WTC11 (cell line): ENCODE results near the gene LAPTM5. TPM values are rescaled to one million over a fixed set of nuclear protein-coding genes. Genes with fewer than 3 reads are reported as not detected.
A peak's percentile ranks its signal among the peaks of the same experiment; 100 is the strongest.

Source experiments
- ATAC-seq: fragments of 200-7000 bp; cut with Tn5 transposase; 2 replicates; pipeline ENCODE4 v1.10.0; 2021; ENCODE audit warnings: mild to moderate bottlenecking, moderate library complexity
- CTCF ChIA-PET: fragments of 300-600 bp; sonication (Branson Sonifier 250); formaldehyde crosslinking; loops from one replicate; lab custom pipeline; 2021; ENCODE audit warnings: antibody characterized with exemption; lab: Charles Lee
- POLR2A ChIA-PET: fragments of 350-600 bp; sonication (Branson Sonifier 250); formaldehyde crosslinking; loops from one replicate; lab custom pipeline; 2021; ENCODE audit warnings: antibody characterized with exemption; lab: Charles Lee
- DNase-seq: peaks from one replicate; pipeline ENCODE4 v3.0.0; 2021; ENCODE audit warnings: low spot score
- H3K27ac Mint-ChIP-seq: 2 replicates; pipeline ENCODE4 v1.8.0; 2021; ENCODE audit warnings: mixed read lengths
- H3K27me3 Mint-ChIP-seq: 2 replicates; pipeline ENCODE4 v1.8.0; 2021; ENCODE audit warnings: low read depth, mild to moderate bottlenecking, moderate library complexity, mixed read lengths
- H3K36me3 Mint-ChIP-seq: 2 replicates; pipeline ENCODE4 v1.8.0; 2021; ENCODE audit warnings: mixed read lengths
- H3K4me1 Mint-ChIP-seq: 2 replicates; pipeline ENCODE4 v1.8.0; 2022; ENCODE audit warnings: mixed read lengths
- H3K4me3 Mint-ChIP-seq: 2 replicates; pipeline ENCODE4 v1.8.0; 2021; ENCODE audit warnings: mild to moderate bottlenecking, moderate library complexity, mixed read lengths
- H3K9me3 Mint-ChIP-seq: 2 replicates; pipeline ENCODE4 v1.8.0; 2021; ENCODE audit warnings: mixed read lengths
- CREB1 ChIP-seq: sonication (generic); formaldehyde crosslinking; IDR thresholded peaks from 2 replicates; pipeline ENCODE4 v1.8.0; 2023; ENCODE audit warnings: mild to moderate bottlenecking, missing genetic modification reagents
- FOXK1 ChIP-seq: sonication (generic); formaldehyde crosslinking; IDR thresholded peaks from 2 replicates; pipeline ENCODE4 v1.8.0; 2022; ENCODE audit warnings: mild to moderate bottlenecking, moderate library complexity, missing genetic modification reagents
- FOXP1 ChIP-seq: sonication (generic); formaldehyde crosslinking; IDR thresholded peaks from 2 replicates; pipeline ENCODE4 v1.8.0; 2022; ENCODE audit warnings: missing genetic modification reagents, mild to moderate bottlenecking, moderate library complexity, borderline replicate concordance
- HMGA2 ChIP-seq: fragments of 250-450 bp; sonication (Bioruptor Pico); IDR thresholded peaks from 2 replicates; pipeline ENCODE4 v1.4.0; 2021; ENCODE audit warnings: mild to moderate bottlenecking, moderate library complexity
- KAT7 ChIP-seq: sonication (generic); formaldehyde crosslinking; IDR thresholded peaks from 2 replicates; pipeline ENCODE4 v1.8.1; 2023; ENCODE audit warnings: missing genetic modification reagents, mild to moderate bottlenecking, borderline replicate concordance
- NFE2L1 ChIP-seq: sonication (generic); formaldehyde crosslinking; IDR thresholded peaks from 2 replicates; pipeline ENCODE4 v1.8.1; 2023; ENCODE audit warnings: missing genetic modification reagents
- NFYB ChIP-seq: sonication (generic); formaldehyde crosslinking; conservative IDR thresholded peaks from 2 replicates; pipeline ENCODE4 v1.8.0; 2022; ENCODE audit warnings: low read depth, missing genetic modification reagents
- OVOL2 ChIP-seq: fragments of 250-450 bp; sonication (Bioruptor Pico); IDR thresholded peaks from 2 replicates; pipeline ENCODE4 v1.9.0; 2021; ENCODE audit warnings: mild to moderate bottlenecking, borderline replicate concordance
- RELA ChIP-seq: sonication (generic); formaldehyde crosslinking; IDR thresholded peaks from 2 replicates; pipeline ENCODE4 v1.8.1; 2022; ENCODE audit warnings: missing genetic modification reagents, mild to moderate bottlenecking, borderline replicate concordance
- SMAD4 ChIP-seq: sonication (generic); formaldehyde crosslinking; IDR thresholded peaks from 2 replicates; pipeline ENCODE4 v1.8.0; 2022; ENCODE audit warnings: mild to moderate bottlenecking, missing genetic modification reagents
- SOX15 ChIP-seq: fragments of 250-450 bp; sonication (Bioruptor Pico); IDR thresholded peaks from 2 replicates; pipeline ENCODE4 v1.9.0; 2021; ENCODE audit warnings: mild to moderate bottlenecking
- TEAD4 ChIP-seq: sonication (generic); formaldehyde crosslinking; IDR thresholded peaks from 2 replicates; pipeline ENCODE4 v1.8.0; 2022; ENCODE audit warnings: mild to moderate bottlenecking, missing genetic modification reagents
- ZNF121 ChIP-seq: sonication (generic); formaldehyde crosslinking; IDR thresholded peaks from 2 replicates; pipeline ENCODE4 v1.8.0; 2023; ENCODE audit warnings: missing genetic modification reagents
- ZNF263 ChIP-seq: sonication (generic); formaldehyde crosslinking; IDR thresholded peaks from 2 replicates; pipeline ENCODE4 v1.8.1; 2022; ENCODE audit warnings: low read depth, mild to moderate bottlenecking, moderate library complexity, missing genetic modification reagents
- ZNF317 ChIP-seq: sonication (generic); formaldehyde crosslinking; IDR thresholded peaks from 2 replicates; pipeline ENCODE4 v1.8.1; 2023; ENCODE audit warnings: low read depth, mild to moderate bottlenecking, moderate library complexity, missing genetic modification reagents, borderline replicate concordance
- ZNF416 ChIP-seq: fragments of 250-450 bp; sonication (Bioruptor Pico); IDR thresholded peaks from 2 replicates; pipeline ENCODE4 v1.9.0; 2021; ENCODE audit warnings: mild to moderate bottlenecking, inconsistent platforms
- total RNA-seq: library from RNA; stranded (reverse); gene quantifications from 3 replicates; pipeline ENCODE4 v1.2.3, GENCODE V29; 2021
- TF ChIP-seq, protein P1 (sequence below): fragments of 250-450 bp; sonication (Bioruptor Pico); IDR thresholded peaks from 2 replicates; pipeline ENCODE4 v1.9.0; 2021; ENCODE audit warnings: mild to moderate bottlenecking
- TF ChIP-seq, protein P2 (sequence below): sonication (generic); formaldehyde crosslinking; IDR thresholded peaks from 2 replicates; pipeline ENCODE4 v1.8.0; 2022; ENCODE audit warnings: mild to moderate bottlenecking, missing genetic modification reagents
- TF ChIP-seq, protein P3 (sequence below): fragments of 250-450 bp; sonication (Bioruptor Pico); IDR thresholded peaks from 2 replicates; pipeline ENCODE4 v1.9.0; 2021; ENCODE audit warnings: moderate library complexity, mild to moderate bottlenecking, inconsistent platforms, borderline replicate concordance
- TF ChIP-seq, protein P4 (sequence below): sonication (generic); formaldehyde crosslinking; conservative IDR thresholded peaks from 2 replicates; pipeline ENCODE4 v1.8.1; 2023; ENCODE audit warnings: mild to moderate bottlenecking, low read depth, missing genetic modification reagents, moderate library complexity
- TF ChIP-seq, protein P5 (sequence below): sonication (generic); formaldehyde crosslinking; IDR thresholded peaks from 2 replicates; pipeline ENCODE4 v1.8.1; 2022; ENCODE audit warnings: low read depth, mild to moderate bottlenecking, moderate library complexity, missing genetic modification reagents, borderline replicate concordance

Gene LAPTM5
- total RNA-seq, 1 experiment from 2014 or later = 1.3 TPM

DNA sequence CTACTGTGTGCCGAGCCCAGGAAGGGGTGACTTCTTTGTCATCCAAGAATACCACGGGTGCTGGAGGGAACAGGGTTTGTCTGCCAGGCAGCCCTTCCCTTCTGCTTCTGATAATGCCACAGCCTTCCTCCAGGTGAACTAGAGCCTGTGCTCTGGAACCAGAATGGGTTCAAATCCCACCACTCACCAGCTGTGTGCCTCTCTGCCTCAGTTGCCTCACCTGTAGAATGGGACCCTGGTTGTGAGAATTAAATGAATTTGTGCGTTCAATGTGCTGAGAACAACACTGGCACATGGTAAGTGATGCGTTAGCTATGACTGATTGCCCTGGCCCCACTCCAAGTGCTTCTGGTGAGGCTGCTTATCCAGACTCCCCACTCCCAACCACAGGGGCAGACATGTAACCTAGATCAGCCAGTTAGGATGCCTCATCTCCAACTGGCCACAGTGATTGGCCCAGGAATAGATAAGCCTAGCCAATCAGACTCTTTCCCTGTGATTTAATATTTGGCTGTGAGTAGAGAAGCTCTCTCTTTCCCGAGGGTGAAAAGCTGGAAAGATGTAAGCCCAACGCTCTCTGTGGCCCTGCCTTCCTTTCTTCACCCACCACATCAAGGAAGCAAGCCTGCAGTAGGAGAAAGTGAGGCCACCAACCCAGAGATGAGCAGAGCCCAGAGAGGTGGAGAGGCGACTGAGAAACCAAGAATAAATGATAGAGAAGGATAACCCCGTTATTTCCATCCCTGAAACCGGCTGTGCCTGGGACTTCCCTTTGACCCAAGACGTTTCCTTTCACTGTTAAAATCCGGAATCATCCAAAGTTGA, 20.8 kb upstream of the LAPTM5 start:
- ChIA-PET POLR2A (interaction anchor here (0.6 kb wide), 1 partner anchor 57 kb away, joined by 4 read pairs; no protein-coding TSS in a partner anchor), CTCF (interaction anchor here (1.0 to 4.3 kb wide), 12 partner anchors 10 to 151 kb away, joined by 3 to 290 read pairs (median 20); partner anchors contain the start of gene MATN1)
- Mint-ChIP-seq H3K27me3 (peaks cover 7% of the 10 kb centered on the region; the same call in 1 of the 2 replicates), H3K4me1 (peaks cover 6% of the 10 kb centered on the region), H3K4me3 (no peak overlapping the region), H3K36me3 (no peaks in the 10 kb centered on the region), H3K27ac (no peak overlapping the region), H3K9me3 (no peaks in the 10 kb centered on the region)
- TF ChIP-seq NFYB (CRISPR knock-in tag) = 0 out of 2 replicates have a peak, but pooled peaks have one; percentile 32
- no peak for TF ChIP-seq ZNF317 (CRISPR knock-in tag)
- DNase-seq (no peak), ATAC-seq (no peak)

DNA sequence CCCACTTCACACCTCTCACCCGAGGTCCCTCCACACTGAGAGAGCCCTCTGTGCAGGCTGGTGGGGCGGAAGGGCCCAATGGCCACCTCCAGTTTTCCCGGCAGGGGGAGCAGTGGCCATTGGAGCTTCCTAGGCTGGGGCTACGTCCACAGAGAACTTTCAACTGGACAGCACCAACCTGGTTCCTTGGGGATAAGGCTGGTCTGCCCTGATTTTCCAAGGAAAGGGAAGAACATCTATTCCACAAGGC, 20.3 kb upstream of the LAPTM5 start:
- DNase-seq (no peak), ATAC-seq (no peak)
- Mint-ChIP-seq H3K4me3 (no peak overlapping the region), H3K36me3 (no peaks in the 10 kb centered on the region), H3K27me3 (peaks cover 7% of the 10 kb centered on the region; the same call in 1 of the 2 replicates), H3K9me3 (no peaks in the 10 kb centered on the region), H3K27ac (no peak overlapping the region), H3K4me1 (peaks cover 4% of the 10 kb centered on the region)
- CTCF ChIA-PET = interaction anchor here (1.0 to 4.3 kb wide), 8 partner anchors 10 to 152 kb away, joined by 3 to 290 read pairs (median 34); partner anchors contain the start of gene MATN1
- TF ChIP-seq, protein P1, sequence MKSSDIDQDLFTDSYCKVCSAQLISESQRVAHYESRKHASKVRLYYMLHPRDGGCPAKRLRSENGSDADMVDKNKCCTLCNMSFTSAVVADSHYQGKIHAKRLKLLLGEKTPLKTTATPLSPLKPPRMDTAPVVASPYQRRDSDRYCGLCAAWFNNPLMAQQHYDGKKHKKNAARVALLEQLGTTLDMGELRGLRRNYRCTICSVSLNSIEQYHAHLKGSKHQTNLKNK (CRISPR knock-in tag) = no peak
- TF ChIP-seq RELA (CRISPR knock-in tag) = no peak
- TF ChIP-seq, protein P2, sequence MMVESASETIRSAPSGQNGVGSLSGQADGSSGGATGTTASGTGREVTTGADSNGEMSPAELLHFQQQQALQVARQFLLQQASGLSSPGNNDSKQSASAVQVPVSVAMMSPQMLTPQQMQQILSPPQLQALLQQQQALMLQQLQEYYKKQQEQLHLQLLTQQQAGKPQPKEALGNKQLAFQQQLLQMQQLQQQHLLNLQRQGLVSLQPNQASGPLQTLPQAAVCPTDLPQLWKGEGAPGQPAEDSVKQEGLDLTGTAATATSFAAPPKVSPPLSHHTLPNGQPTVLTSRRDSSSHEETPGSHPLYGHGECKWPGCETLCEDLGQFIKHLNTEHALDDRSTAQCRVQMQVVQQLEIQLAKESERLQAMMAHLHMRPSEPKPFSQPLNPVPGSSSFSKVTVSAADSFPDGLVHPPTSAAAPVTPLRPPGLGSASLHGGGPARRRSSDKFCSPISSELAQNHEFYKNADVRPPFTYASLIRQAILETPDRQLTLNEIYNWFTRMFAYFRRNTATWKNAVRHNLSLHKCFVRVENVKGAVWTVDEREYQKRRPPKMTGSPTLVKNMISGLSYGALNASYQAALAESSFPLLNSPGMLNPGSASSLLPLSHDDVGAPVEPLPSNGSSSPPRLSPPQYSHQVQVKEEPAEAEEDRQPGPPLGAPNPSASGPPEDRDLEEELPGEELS = no peak
- TF ChIP-seq TEAD4 (CRISPR knock-in tag) = no peak
- TF ChIP-seq SMAD4 (CRISPR knock-in tag) = no peak
- TF ChIP-seq FOXP1 (CRISPR knock-in tag) = no peak
- TF ChIP-seq SOX15 (CRISPR knock-in tag) = no peak
- no peak for TF ChIP-seq KAT7 (CRISPR knock-in tag)
- no peak for TF ChIP-seq NFE2L1 (CRISPR knock-in tag)
- TF ChIP-seq FOXK1 (CRISPR knock-in tag) = no peak
- TF ChIP-seq, protein P3, sequence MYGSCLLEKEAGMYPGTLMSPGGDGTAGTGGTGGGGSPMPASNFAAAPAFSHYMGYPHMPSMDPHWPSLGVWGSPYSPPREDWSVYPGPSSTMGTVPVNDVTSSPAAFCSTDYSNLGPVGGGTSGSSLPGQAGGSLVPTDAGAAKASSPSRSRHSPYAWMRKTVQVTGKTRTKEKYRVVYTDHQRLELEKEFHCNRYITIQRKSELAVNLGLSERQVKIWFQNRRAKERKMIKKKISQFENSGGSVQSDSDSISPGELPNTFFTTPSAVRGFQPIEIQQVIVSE (CRISPR knock-in tag) = no peak
- no peak for TF ChIP-seq ZNF121
- no peak for TF ChIP-seq ZNF263 (CRISPR knock-in tag)
- TF ChIP-seq HMGA2 (CRISPR knock-in tag) = no peak
- TF ChIP-seq, protein P4, sequence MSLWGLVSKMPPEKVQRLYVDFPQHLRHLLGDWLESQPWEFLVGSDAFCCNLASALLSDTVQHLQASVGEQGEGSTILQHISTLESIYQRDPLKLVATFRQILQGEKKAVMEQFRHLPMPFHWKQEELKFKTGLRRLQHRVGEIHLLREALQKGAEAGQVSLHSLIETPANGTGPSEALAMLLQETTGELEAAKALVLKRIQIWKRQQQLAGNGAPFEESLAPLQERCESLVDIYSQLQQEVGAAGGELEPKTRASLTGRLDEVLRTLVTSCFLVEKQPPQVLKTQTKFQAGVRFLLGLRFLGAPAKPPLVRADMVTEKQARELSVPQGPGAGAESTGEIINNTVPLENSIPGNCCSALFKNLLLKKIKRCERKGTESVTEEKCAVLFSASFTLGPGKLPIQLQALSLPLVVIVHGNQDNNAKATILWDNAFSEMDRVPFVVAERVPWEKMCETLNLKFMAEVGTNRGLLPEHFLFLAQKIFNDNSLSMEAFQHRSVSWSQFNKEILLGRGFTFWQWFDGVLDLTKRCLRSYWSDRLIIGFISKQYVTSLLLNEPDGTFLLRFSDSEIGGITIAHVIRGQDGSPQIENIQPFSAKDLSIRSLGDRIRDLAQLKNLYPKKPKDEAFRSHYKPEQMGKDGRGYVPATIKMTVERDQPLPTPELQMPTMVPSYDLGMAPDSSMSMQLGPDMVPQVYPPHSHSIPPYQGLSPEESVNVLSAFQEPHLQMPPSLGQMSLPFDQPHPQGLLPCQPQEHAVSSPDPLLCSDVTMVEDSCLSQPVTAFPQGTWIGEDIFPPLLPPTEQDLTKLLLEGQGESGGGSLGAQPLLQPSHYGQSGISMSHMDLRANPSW = no peak
- TF ChIP-seq, protein P5, sequence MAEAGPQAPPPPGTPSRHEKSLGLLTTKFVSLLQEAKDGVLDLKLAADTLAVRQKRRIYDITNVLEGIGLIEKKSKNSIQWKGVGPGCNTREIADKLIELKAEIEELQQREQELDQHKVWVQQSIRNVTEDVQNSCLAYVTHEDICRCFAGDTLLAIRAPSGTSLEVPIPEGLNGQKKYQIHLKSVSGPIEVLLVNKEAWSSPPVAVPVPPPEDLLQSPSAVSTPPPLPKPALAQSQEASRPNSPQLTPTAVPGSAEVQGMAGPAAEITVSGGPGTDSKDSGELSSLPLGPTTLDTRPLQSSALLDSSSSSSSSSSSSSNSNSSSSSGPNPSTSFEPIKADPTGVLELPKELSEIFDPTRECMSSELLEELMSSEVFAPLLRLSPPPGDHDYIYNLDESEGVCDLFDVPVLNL (CRISPR knock-in tag) = no peak
- TF ChIP-seq CREB1 (CRISPR knock-in tag) = no peak
- no peak for TF ChIP-seq OVOL2 (CRISPR knock-in tag)
- no peak for TF ChIP-seq ZNF416 (CRISPR knock-in tag)
- TF ChIP-seq NFYB (CRISPR knock-in tag) = no peak
- POLR2A ChIA-PET = interaction anchor here (0.6 kb wide), 1 partner anchor 57 kb away, joined by 4 read pairs; no protein-coding TSS in a partner anchor
